NB4 (cell line): ENCODE results near the gene ATOH8.

Experiments
- DNase-seq: peaks from one replicate; pipeline ENCODE4 v3.0.0; 2010; ENCODE audit warnings: low read depth
- H3K4me3 ChIP-seq: one replicate; pipeline ENCODE4 v1.5.1; 2011; ENCODE audit warnings: mild to moderate bottlenecking, low read depth, low read length, moderate library complexity
- CTCF ChIP-seq: IDR thresholded peaks from one replicate; pipeline ENCODE4 v1.5.1; 2012; ENCODE audit warnings: low read depth, low read length
- MAX ChIP-seq: IDR thresholded peaks from 2 replicates; pipeline ENCODE4 v1.6.1; 2011; ENCODE audit warnings: low read depth, low read length
- MYC ChIP-seq: IDR thresholded peaks from 2 replicates; pipeline ENCODE4 v1.6.1; 2011; ENCODE audit warnings: low read depth, low read length
- POLR2A ChIP-seq: IDR thresholded peaks from 2 replicates; pipeline ENCODE4 v1.6.1; 2011; ENCODE audit warnings: mild to moderate bottlenecking; ENCODE audit not compliant: insufficient read length; ENCODE audit errors: extremely low read depth

Gene ATOH8

GRCh38 chr2:85831735-85832134 is 77.9 kb downstream of the ATOH8 start:
- no peak overlapping the region for H3K4me3 ChIP-seq
- no peak for TF ChIP-seq MYC
- no peak for TF ChIP-seq CTCF
- TF ChIP-seq MAX = no peak
- TF ChIP-seq POLR2A = no peak
- no peak for DNase-seq

GRCh38 chr2:85834466-85834865 is 80.7 kb downstream of the ATOH8 start:
- DNase-seq = no peak
- no peak overlapping the region for H3K4me3 ChIP-seq
- TF ChIP-seq MAX (no peak), CTCF (no peak), MYC (no peak), POLR2A (no peak)
